DOHH2 (cell line): ENCODE data around the gene RALGAPA2.

Source experiments
- H3F3A ChIP-seq: fragments of 200-600 bp; sonication (generic), shearing (Covaris generic); 2 replicates; pipeline ENCODE4 v1.6.0; 2016; ENCODE audit warnings: antibody characterized with exemption, mild to moderate bottlenecking; ENCODE audit not compliant: control insufficient read depth, insufficient read depth
- H3K27ac ChIP-seq: fragments of 200-600 bp; sonication (generic); 2 replicates; pipeline ENCODE4 v1.5.1; 2014; ENCODE audit warnings: low read depth, mild to moderate bottlenecking, low read length, moderate library complexity
- H3K27me3 ChIP-seq: fragments of 200-600 bp; sonication (generic); 2 replicates; pipeline ENCODE4 v1.6.1; 2014; ENCODE audit warnings: mild to moderate bottlenecking, low read length, mixed read lengths; ENCODE audit not compliant: control insufficient read depth
- H3K36me3 ChIP-seq: fragments of 200-600 bp; sonication (generic); 2 replicates; pipeline ENCODE4 v1.6.1; 2014; ENCODE audit warnings: mild to moderate bottlenecking, low read length, moderate library complexity, mixed read lengths; ENCODE audit not compliant: control insufficient read depth
- H3K4me1 ChIP-seq: fragments of 200-600 bp; sonication (generic); 2 replicates; pipeline ENCODE4 v1.6.1; 2014; ENCODE audit warnings: mild to moderate bottlenecking, low read length, mixed read lengths; ENCODE audit not compliant: control insufficient read depth
- H3K4me2 ChIP-seq: fragments of 200-600 bp; sonication (generic); 2 replicates; pipeline ENCODE4 v1.6.0; 2014; ENCODE audit warnings: mild to moderate bottlenecking, low read length, moderate library complexity
- H3K4me3 ChIP-seq: fragments of 200-600 bp; sonication (generic); 2 replicates; pipeline ENCODE4 v1.5.1; 2014; ENCODE audit warnings: mild to moderate bottlenecking, low read length, mixed read lengths
- H3K79me2 ChIP-seq: fragments of 200-600 bp; sonication (generic); 2 replicates; pipeline ENCODE4 v1.6.1; 2014; ENCODE audit warnings: mild to moderate bottlenecking, low read length, mixed read lengths; ENCODE audit not compliant: control insufficient read depth
- H3K9me2 ChIP-seq: fragments of 200-600 bp; sonication (generic); replicated peaks from 2 replicates; pipeline ENCODE4 v1.6.1; 2014; ENCODE audit warnings: mild to moderate bottlenecking, low read length, mixed read lengths; ENCODE audit not compliant: control insufficient read depth
- H3K9me3 ChIP-seq: fragments of 200-600 bp; sonication (generic); 2 replicates; pipeline ENCODE4 v1.6.1; 2014; ENCODE audit warnings: antibody characterized with exemption, low read length, mixed read lengths; ENCODE audit not compliant: control insufficient read depth, insufficient read depth
- H4K20me1 ChIP-seq: fragments of 200-600 bp; sonication (generic); 2 replicates; pipeline ENCODE4 v1.6.0; 2014; ENCODE audit warnings: low read depth, mild to moderate bottlenecking, antibody characterized with exemption, low read length, moderate library complexity; ENCODE audit not compliant: control insufficient read depth, insufficient read depth
- EZH2phosphoT487 ChIP-seq: fragments of 200-600 bp; sonication (generic); IDR thresholded peaks from 2 replicates; pipeline ENCODE4 v1.6.1; 2017; ENCODE audit warnings: borderline replicate concordance, mild to moderate bottlenecking, antibody characterized with exemption, low read length, moderate library complexity, mixed read lengths
- TF ChIP-seq, protein P1 (sequence below): fragments of 200-600 bp; sonication (generic); IDR thresholded peaks from one replicate; pipeline ENCODE4 v1.5.1; 2014; ENCODE audit warnings: antibody characterized with exemption, mild to moderate bottlenecking, low read depth, low read length; ENCODE audit not compliant: poor library complexity, severe bottlenecking

RALGAPA2 gene

DNA sequence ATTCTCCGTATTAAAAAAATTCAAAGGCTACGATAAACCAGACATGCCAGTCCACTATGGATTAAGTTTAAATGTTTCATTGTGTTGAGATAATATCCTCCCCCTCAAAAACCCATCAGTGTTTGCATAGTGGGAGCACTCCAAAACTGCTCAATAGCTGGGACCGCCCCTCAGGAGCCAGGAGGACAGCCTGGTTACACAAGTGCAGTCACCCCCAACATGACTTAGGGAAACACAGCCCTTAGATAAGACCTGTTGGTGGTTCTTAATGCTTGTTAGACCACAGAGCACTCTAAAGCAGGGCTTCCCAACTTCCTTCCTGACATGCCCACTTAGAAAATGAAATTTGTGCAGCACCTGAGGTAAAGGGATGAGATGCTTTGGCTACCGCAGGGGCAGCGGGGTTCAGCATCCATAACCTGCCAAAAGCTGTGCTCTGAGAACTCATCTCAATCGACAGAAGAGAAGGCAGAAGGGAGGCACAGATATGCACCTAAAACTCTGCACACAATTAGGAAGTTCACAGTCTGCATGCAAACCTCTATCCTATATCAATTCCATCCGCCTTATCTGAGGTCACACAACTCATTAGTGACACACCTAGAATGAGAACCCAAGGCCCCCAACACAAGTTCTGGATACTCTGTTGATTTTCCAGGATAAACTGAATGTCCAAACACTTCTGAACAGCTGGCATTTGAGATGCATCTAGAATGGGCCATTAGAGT is 74.3 kb downstream of the RALGAPA2 start:
- Histone ChIP-seq H3F3A (no peaks in the 10 kb centered on the region), H4K20me1 (no peaks in the 10 kb centered on the region), H3K4me3 (no peak overlapping the region), H3K36me3 (0 out of 2 replicates have a peak, but pooled peaks cover 4% of the 10 kb centered on the region), H3K27me3 (no peaks in the 10 kb centered on the region), H3K27ac (no peak overlapping the region), H3K9me3 (no peaks in the 10 kb centered on the region), H3K4me1 (peaks cover 4% of the 10 kb centered on the region; the same call in 1 of the 2 replicates), H3K79me2 (no peaks in the 10 kb centered on the region), H3K4me2 (no peak overlapping the region), H3K9me2 (no peaks in the 10 kb centered on the region)
- no peak for TF ChIP-seq EZH2phosphoT487
- TF ChIP-seq, protein P1, sequence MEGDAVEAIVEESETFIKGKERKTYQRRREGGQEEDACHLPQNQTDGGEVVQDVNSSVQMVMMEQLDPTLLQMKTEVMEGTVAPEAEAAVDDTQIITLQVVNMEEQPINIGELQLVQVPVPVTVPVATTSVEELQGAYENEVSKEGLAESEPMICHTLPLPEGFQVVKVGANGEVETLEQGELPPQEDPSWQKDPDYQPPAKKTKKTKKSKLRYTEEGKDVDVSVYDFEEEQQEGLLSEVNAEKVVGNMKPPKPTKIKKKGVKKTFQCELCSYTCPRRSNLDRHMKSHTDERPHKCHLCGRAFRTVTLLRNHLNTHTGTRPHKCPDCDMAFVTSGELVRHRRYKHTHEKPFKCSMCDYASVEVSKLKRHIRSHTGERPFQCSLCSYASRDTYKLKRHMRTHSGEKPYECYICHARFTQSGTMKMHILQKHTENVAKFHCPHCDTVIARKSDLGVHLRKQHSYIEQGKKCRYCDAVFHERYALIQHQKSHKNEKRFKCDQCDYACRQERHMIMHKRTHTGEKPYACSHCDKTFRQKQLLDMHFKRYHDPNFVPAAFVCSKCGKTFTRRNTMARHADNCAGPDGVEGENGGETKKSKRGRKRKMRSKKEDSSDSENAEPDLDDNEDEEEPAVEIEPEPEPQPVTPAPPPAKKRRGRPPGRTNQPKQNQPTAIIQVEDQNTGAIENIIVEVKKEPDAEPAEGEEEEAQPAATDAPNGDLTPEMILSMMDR: no peak

DNA sequence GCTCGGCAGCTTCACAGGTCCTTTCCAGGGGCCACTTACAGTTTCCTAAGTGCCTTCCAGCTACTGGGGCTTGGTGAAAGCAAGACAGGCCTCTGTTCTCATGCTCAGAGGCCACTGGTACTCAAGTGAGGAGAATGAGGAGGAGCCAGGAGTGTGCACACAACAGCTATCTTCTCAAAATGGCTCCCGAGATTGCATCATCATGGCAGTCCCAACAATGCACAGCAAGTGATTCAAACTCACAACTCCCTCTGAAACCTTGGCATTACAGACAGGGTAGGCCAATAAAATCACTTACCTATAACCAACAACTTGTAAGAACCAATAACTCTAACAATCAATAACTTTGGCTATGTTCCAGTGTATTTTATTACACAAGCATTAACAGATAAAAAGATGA is 77.4 kb downstream of the RALGAPA2 start:
- Histone ChIP-seq H3K27me3 (no peaks in the 10 kb centered on the region), H4K20me1 (no peaks in the 10 kb centered on the region), H3F3A (no peaks in the 10 kb centered on the region), H3K9me3 (no peaks in the 10 kb centered on the region), H3K9me2 (no peaks in the 10 kb centered on the region), H3K4me3 (no peak overlapping the region), H3K27ac (no peak overlapping the region), H3K4me1 (peaks cover 4% of the 10 kb centered on the region; the same call in 1 of the 2 replicates), H3K36me3 (0 out of 2 replicates have a peak, but pooled peaks cover 4% of the 10 kb centered on the region), H3K4me2 (no peak overlapping the region), H3K79me2 (no peaks in the 10 kb centered on the region)
- TF ChIP-seq EZH2phosphoT487: no peak
- TF ChIP-seq, protein P1: no peak

DNA sequence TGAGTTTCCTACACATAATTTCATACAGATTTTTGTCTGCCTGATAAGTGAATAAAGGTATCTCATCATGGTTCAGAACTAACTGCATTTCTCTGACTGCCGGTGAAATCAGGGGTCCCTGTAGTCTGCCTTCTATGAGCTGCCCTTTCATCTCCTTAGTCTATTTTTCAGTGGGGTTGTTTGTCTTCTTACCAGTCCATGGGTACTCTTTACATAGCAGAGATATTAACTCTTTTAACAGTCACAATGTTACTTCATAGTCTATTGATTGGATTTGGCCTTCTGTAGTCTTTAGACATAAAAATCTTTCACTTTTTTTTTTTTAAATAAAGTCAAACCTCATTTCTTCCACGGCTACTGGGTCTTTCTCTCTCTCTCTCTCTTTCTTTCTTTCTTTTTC is 79.8 kb downstream of the RALGAPA2 start:
- Histone ChIP-seq H4K20me1 (no peaks in the 10 kb centered on the region), H3K9me2 (no peaks in the 10 kb centered on the region), H3K4me1 (peaks cover 4% of the 10 kb centered on the region; the same call in 1 of the 2 replicates), H3K79me2 (no peaks in the 10 kb centered on the region), H3K4me2 (no peak overlapping the region), H3K9me3 (no peaks in the 10 kb centered on the region), H3K36me3 (0 out of 2 replicates have a peak, but pooled peaks cover 4% of the 10 kb centered on the region), H3K27me3 (no peaks in the 10 kb centered on the region), H3K4me3 (no peak overlapping the region), H3K27ac (no peak overlapping the region), H3F3A (no peaks in the 10 kb centered on the region)
- TF ChIP-seq EZH2phosphoT487: no peak
- TF ChIP-seq, protein P1: no peak
